NCI-H1417 treated with DMSO at 0.1 percent for 48 hours (cell line): ENCODE results near the gene WNT16.

Experiments used
- DNase-seq: peaks from one replicate; lab custom pipeline; 2025; lab: John Stamatoyannopoulos, UW

The WNT16 gene

DNA sequence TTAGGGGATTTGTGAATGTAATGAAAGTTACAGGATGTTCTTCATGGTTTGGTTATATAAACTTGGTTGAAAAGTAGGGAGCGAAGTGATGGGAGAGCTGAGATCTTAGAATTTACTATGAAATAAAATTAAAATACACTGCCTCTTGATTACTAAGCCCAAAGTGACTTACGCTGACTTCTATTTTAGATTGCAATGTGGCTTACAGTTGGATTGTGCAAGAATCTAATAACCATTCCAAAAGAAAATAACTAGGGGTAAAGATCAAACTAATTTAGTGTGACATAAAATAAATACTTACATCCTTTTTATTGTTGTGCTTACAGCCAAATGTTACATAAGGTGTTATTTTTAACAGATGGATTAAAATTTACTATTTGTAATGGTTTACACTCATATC lies 15.3 kb downstream of the WNT16 start:
- DNase-seq, result no peak

- DNase-seq, result no peak
Measured at GRCh38 chr7:121344497-121344896, 15.7 kb downstream of the WNT16 start.

DNA sequence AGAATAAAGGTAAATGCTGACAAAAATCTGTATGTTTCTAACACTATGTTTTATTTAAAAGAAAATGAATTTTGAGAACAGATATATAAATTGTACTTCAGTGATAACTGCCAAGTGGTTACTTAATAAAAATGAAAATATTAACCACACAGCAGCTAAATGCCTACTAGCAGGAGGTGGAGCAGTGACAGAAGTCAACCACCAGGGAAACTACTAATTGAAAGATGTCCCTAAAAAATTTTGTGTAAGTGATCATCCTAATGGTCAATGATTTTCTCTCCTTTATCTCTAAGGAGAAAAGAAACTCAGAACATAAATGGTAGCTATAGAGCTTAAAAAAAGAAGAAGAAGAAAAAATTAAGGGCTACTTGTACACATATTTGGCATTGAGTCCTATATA lies 22.9 kb downstream of the WNT16 start:
- no peak for DNase-seq

DNA sequence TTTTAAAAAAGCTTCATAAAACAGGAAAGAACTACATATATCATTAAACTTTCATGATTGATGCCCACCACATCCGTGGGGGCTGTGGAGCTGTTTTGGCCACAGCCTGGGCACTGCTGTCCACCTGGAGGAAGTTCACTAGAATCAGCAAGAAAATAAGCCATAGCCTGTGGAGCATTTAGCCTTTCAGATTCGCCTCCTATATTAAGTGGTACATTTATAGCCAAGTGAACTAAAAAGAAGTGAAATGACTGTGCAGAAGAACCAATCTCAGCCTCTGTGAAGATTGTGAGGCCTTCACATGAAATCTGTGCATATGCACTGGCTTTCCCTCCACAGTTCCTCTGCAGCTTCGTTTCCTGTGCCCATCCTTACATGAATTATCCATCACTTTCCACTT lies 23.5 kb downstream of the WNT16 start:
- no peak for DNase-seq

DNA sequence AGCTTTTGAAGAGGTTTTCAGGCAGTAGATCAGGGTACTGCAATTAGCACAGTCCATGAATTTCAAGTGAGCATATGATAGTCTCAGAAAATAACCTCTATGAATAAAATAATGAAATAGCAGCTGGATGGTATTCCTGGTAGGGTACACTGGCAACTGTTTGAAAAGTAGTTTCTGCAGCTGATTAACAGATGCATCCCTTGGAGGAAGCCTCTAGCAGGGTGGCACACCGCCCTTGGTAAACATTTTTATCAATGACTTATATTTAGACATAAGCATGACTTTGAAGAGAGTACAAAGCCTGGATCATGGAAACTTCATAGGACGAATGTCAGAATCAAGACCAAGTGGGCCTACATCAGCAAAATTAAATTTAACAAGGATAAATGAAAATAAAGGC lies 26.8 kb downstream of the WNT16 start:
- no peak for DNase-seq

DNA sequence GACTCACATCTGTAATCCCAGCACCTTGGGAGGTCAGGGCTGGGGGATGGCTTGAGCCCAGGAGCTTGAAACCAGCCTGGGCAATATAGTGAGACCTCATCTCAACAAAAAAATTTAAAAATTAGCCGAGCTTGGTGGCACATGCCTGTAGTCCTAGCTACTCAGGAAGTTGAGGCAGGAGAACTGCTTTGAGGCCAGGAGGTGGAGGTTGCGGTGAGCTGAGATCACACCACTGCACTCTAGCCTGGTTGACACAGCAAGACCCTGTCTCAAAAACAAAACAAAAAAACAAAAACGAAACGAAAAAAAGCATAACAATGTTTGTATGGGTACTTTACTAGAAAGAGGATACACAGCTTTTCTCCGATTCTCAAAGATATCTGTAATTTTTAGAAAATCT lies 31.8 kb downstream of the WNT16 start:
- no peak for DNase-seq

- peak; percentile 31 for DNase-seq
Measured at GRCh38 chr7:121366852-121367431, 38.1 kb downstream of the WNT16 start.

GRCh38 chr7:121369462-121369861 lies 40.7 kb downstream of the WNT16 start:
- no peak for DNase-seq

- no peak for DNase-seq
Measured at GRCh38 chr7:121371367-121371766, 42.6 kb downstream of the WNT16 start.

DNA sequence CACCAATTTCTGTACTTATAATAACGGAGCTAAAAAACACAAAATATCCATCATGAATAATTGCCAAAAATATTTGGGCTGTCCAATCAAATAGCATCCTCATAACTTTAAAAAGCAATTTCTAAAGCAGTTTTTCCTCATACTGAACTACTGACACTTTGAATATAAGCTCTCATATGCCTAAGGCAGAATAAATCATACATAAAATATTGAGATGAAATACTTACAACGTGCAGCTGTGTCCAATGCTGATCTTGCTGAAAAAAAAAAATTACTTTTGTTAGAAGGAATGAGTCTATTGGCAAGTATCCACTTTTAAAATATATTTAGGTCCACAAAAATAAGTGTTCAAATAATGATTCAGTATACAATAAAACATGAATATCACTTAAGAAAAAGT lies 43.1 kb downstream of the WNT16 start:
- DNase-seq, result no peak

GRCh38 chr7:121372376-121373010 lies 43.7 kb downstream of the WNT16 start:
- no peak for DNase-seq

DNA sequence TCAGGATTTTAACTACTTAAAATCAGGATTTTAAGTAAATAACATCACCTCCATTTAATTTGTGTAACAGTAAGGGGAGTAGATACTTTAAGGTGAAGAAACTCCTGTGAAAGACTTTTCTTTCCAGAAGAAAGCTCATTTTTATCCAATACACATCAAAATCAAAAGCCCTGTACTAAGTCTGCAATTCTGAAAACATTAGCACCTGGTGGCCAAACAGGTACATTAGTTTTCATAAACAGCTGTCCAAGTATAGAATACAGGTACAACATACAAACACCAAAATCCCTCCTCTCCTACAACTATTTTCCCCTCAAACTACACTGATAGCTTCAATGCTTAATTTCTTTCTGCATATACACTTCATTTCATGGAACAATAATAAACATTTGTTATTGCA lies 44.4 kb downstream of the WNT16 start:
- no peak for DNase-seq

GRCh38 chr7:121376979-121377378 lies 48.2 kb downstream of the WNT16 start:
- no peak for DNase-seq

DNA sequence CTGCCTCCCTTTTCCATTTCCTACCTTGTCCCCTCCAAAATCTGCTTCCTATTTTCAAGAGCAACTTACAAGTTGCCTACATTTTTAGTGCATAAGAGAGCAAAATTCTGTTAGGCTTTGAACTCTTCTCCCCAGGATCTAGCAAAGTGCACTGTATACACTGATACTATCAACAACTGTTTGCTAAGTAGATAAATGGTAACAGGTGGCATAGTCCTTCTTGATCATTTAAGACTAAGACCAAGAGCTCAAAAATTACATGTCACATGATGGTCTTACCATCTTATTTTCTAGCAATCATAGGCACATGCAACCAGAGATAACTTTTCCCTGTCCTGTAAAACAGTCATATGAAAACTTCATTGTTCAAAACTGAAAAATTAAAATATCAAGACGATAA lies 51.1 kb downstream of the WNT16 start:
- DNase-seq, result no peak

GRCh38 chr7:121382473-121382872 lies 53.7 kb downstream of the WNT16 start:
- no peak for DNase-seq

GRCh38 chr7:121383235-121383910 lies 54.6 kb downstream of the WNT16 start:
- DNase-seq, result no peak

DNA sequence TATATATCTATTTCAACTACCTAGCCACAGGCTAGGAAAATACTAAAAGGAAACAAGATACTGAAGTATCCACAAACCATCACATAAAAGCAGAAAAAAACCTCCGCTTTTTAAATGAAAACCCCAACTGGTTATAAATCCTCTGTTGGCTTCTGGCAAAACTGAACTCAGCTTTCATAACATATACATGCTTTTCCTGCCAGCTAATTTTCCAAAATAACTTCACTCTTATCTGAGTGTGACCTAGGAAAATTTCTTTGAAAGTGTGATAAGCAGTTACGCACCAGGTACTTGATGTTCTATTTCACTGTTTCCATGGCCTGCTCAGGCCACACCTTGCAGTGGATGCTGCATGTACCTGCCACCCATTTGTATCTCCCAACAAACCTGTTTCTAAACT lies 55.5 kb downstream of the WNT16 start:
- no peak for DNase-seq

DNA sequence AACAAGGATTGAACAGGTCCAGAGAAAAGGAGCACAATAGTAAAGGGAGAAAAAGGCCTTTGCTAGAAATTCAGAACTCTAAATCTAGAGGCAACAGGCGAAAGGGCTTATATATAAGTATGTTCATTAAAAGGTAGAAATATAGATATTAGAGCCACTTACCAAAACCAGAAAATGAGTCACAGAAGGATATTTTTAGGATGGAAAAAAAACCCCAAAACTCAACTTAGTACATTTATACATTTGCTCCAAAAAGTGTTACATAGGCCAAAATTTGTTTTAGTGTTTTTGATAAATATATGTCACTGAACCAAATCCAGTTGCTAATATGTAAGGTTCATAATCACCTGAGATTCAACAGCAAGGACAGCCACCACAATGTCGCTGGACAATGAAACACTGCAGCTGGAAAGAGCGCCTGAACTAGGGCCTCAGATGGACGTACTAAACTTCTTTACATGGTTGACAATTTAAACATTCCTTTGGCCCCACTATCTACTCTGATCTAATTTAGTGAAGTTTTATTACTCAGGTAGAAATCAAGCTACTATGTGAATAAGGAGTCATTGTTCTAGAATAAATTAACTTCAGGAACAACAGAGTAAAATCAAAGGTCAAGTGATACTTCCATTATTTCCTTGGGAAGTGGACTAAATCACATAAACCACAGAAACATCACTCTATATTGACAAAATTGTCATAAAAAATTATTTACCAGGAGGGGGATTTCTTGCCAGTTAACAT lies 56.4 kb downstream of the WNT16 start:
- DNase-seq, result no peak

- no peak for DNase-seq
Measured at GRCh38 chr7:121385800-121386179, 57.0 kb downstream of the WNT16 start.

GRCh38 chr7:121388950-121389349 lies 60.1 kb downstream of the WNT16 start:
- no peak for DNase-seq

- no peak for DNase-seq
Measured at GRCh38 chr7:121390109-121390508, 61.3 kb downstream of the WNT16 start.

DNA sequence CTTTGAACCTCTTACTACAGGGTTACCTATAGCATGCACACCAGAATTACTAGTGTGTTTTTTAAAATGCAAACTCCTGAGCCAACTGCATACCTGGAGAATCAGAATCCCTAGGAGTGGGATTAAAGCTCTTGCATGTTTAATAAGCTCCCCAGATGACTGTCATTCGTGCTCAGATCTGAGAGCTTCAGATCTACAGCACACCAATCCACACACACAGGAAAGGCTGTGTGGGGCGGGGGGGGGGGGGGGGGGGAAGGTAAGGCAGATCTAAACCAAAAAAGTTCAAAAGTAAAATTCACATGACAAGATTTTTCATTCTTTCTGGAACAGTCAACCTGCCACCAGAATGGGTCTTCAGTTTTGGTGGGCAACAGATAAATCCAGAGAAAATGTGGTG lies 61.8 kb downstream of the WNT16 start:
- DNase-seq, result no peak
